K562 (cell line): ENCODE measurements around the gene UCKL1. TPM values are rescaled to one million over a fixed set of nuclear protein-coding genes. Genes with fewer than 3 reads are reported as not detected.

Source experiments
- ATAC-seq: fragments of 200-7000 bp; cut with Tn5 transposase; 3 replicates; pipeline ENCODE4 v1.9.1; 2020; ENCODE audit warnings: moderate library complexity
- BruUV-seq: library from RNA; stranded (reverse); fragments of 400-500 nt; replicated peaks from 2 replicates; lab custom pipeline; 2021; lab: Mats Ljungman, UMichigan
- CTCF ChIA-PET: fragments of 300-600 bp; formaldehyde crosslinking; extraction: SDS; loops from one replicate; lab custom pipeline; 2021; ENCODE audit warnings: low intra/inter-chr PET ratio; lab: Yijun Ruan, JAX
- POLR2A ChIA-PET: fragments of 300-600, 350-650 bp; sonication (Branson Sonifier 250); formaldehyde crosslinking; extraction: SDS; loops from one replicate; lab custom pipeline; 2021; ENCODE audit warnings: antibody characterized with exemption, inconsistent platforms; lab: Yijun Ruan, JAX
- DNase-seq, 4 experiments: peaks; one replicate each; pipeline versions ENCODE4 v3.0.0 to v3.0.0-alpha.2; 2011 to 2018; ENCODE audit warnings: low spot score in 3 of 4, mixed read lengths in 3 of 4; ENCODE audit errors: extremely low read depth in 1 of 4
- FAIRE-seq: peaks from 2 replicates; lab custom pipeline; 2011; peaks lifted over from hg19 to GRCh38; lab: Jason Lieb, UNC
- H2AFZ ChIP-seq: 2 replicates; pipeline ENCODE4 v1.6.0; 2011; ENCODE audit warnings: low read depth, low read length, control low read depth, inconsistent platforms
- H3K27ac ChIP-seq: fragments of 200-600 bp; 3 replicates; pipeline ENCODE4 v1.8.0; 2011; ENCODE audit warnings: low read depth, mild to moderate bottlenecking, control low read depth, inconsistent platforms, low read length, moderate library complexity, mixed read lengths; ENCODE audit errors: extremely low read depth
- H3K27me3 ChIP-seq, 2 experiments: fragments of 300-600 bp in 1 of 2; 2 replicates in 1 of 2; 3 replicates in 1 of 2; pipeline versions ENCODE4 v1.6.0 to v1.8.0; 2011; ENCODE audit warnings: inconsistent platforms in 2 of 2, low read length in 2 of 2, mild to moderate bottlenecking in 1 of 2, mixed read lengths in 1 of 2, moderate library complexity in 1 of 2; ENCODE audit not compliant: control insufficient read depth in 2 of 2, insufficient read depth in 2 of 2
- H3K36me3 ChIP-seq: fragments of 300-600 bp; 3 replicates; pipeline ENCODE4 v1.8.0; 2011; ENCODE audit warnings: mild to moderate bottlenecking, low read length, inconsistent platforms; ENCODE audit not compliant: control insufficient read depth, insufficient read depth
- H3K4me1 ChIP-seq, 2 experiments: fragments of 200-600 bp in 1 of 2; replicated peaks in 1 of 2; 2 replicates in 1 of 2; 3 replicates in 1 of 2; pipeline versions ENCODE4 v1.5.1 to v1.8.0; 2011; ENCODE audit warnings: inconsistent platforms in 2 of 2, low read length in 2 of 2, mild to moderate bottlenecking in 1 of 2, mixed read lengths in 1 of 2, moderate library complexity in 1 of 2; ENCODE audit not compliant: control insufficient read depth in 2 of 2, insufficient read depth in 2 of 2
- H3K4me2 ChIP-seq: 2 replicates; pipeline ENCODE4 v1.6.1; 2011; ENCODE audit warnings: low read length, control low read depth, inconsistent platforms, mixed read lengths; ENCODE audit not compliant: insufficient read depth
- H3K4me3 ChIP-seq: fragments of 200-600 bp; sonication (generic), shearing (Covaris generic); 2 replicates; pipeline ENCODE4 v1.5.1; 2016; ENCODE audit warnings: control low read depth, inconsistent platforms
- H3K79me2 ChIP-seq: fragments of 200-600 bp; 3 replicates; pipeline ENCODE4 v1.8.0; 2011; ENCODE audit warnings: low read length, inconsistent platforms; ENCODE audit not compliant: control insufficient read depth, insufficient read depth
- H3K9ac ChIP-seq, 2 experiments: 2 replicates each; pipeline versions ENCODE4 v1.6.0 to v1.6.1; 2011; ENCODE audit warnings: low read depth in 2 of 2, low read length in 2 of 2, control low read depth in 1 of 2, inconsistent platforms in 1 of 2, mild to moderate bottlenecking in 1 of 2, mixed read lengths in 1 of 2; ENCODE audit not compliant: insufficient read depth in 1 of 2
- H3K9me1 ChIP-seq: one replicate; pipeline ENCODE4 v1.6.0; 2011; ENCODE audit warnings: inconsistent platforms, mild to moderate bottlenecking, low read length, moderate library complexity; ENCODE audit not compliant: control insufficient read depth, insufficient read depth
- H3K9me3 ChIP-seq: replicated peaks from 2 replicates; pipeline ENCODE4 v1.5.1; 2011; ENCODE audit warnings: low read depth, low read length, inconsistent platforms; ENCODE audit not compliant: control insufficient read depth, insufficient read depth
- H4K20me1 ChIP-seq: replicated peaks from 2 replicates; pipeline ENCODE4 v1.6.1; 2011; ENCODE audit warnings: low read length, inconsistent platforms, mixed read lengths; ENCODE audit not compliant: control insufficient read depth, insufficient read depth
- BRD9 ChIP-seq: fragments of 450-650 bp; IDR thresholded peaks from 2 replicates; pipeline ENCODE4 v1.6.1; 2018; ENCODE audit warnings: low read depth; ENCODE audit not compliant: partially characterized antibody
- CCNT2 ChIP-seq: IDR thresholded peaks from 2 replicates; pipeline ENCODE4 v1.6.1; 2011; ENCODE audit warnings: borderline replicate concordance, low read depth, mild to moderate bottlenecking, moderate library complexity, mixed read lengths, low read length; ENCODE audit not compliant: insufficient read length; ENCODE audit errors: extremely low read depth
- ETV5 ChIP-seq: sonication (generic); formaldehyde crosslinking; IDR thresholded peaks from 2 replicates; pipeline ENCODE4 v1.4.0; 2020; ENCODE audit warnings: low read depth, mild to moderate bottlenecking, missing genetic modification reagents
- FUS ChIP-seq: fragments of 200-400 bp; formaldehyde crosslinking; optimal IDR thresholded peaks from 2 replicates; pipeline ENCODE3; 2017; ENCODE audit warnings: low read depth, low read length
- HMGN3 ChIP-seq: IDR thresholded peaks from 2 replicates; pipeline ENCODE4 v1.6.1; 2011; ENCODE audit warnings: borderline replicate concordance, low read depth, mild to moderate bottlenecking, mixed read lengths, low read length; ENCODE audit not compliant: insufficient read length; ENCODE audit errors: extremely low read depth
- IRF2 ChIP-seq: sonication (generic); formaldehyde crosslinking; IDR thresholded peaks from 2 replicates; pipeline ENCODE4 v1.8.1; 2022; ENCODE audit warnings: mild to moderate bottlenecking, missing genetic modification reagents
- MCM7 ChIP-seq, 2 experiments: fragments of 450-650 bp; IDR thresholded peaks; 2 replicates each; pipeline ENCODE4 v1.6.1; 2016 to 2018
- PHF20 ChIP-seq: fragments of 450-650 bp; IDR thresholded peaks from 2 replicates; pipeline ENCODE4 v1.6.1; 2018; ENCODE audit not compliant: partially characterized antibody
- POLR2G ChIP-seq: fragments of 200-400 bp; formaldehyde crosslinking; IDR thresholded peaks from 2 replicates; pipeline ENCODE4 v1.6.1; 2017; ENCODE audit warnings: low read depth, mild to moderate bottlenecking, antibody characterized with exemption, low read length, moderate library complexity
- POLR2H ChIP-seq: IDR thresholded peaks from 2 replicates; pipeline ENCODE4 v1.6.1; 2016; ENCODE audit warnings: missing genetic modification characterization, low read depth, mild to moderate bottlenecking, control low read depth, missing compliant biosample characterization, moderate library complexity
- RAD51 ChIP-seq: fragments of 450-650 bp; IDR thresholded peaks from 2 replicates; pipeline ENCODE4 v1.7.1; 2016; ENCODE audit warnings: low read depth, mild to moderate bottlenecking, borderline replicate concordance
- RBM22 ChIP-seq: fragments of 200-400 bp; formaldehyde crosslinking; IDR thresholded peaks from 2 replicates; pipeline ENCODE4 v1.6.1; 2018; ENCODE audit warnings: low read length, low read depth; ENCODE audit not compliant: poor library complexity, severe bottlenecking
- TRIM28 ChIP-seq: fragments of 450-650 bp; IDR thresholded peaks from 2 replicates; pipeline ENCODE4 v1.6.1; 2017
- U2AF2 ChIP-seq: fragments of 200-400 bp; formaldehyde crosslinking; optimal IDR thresholded peaks from 2 replicates; pipeline ENCODE3; 2017; ENCODE audit warnings: low read depth, mild to moderate bottlenecking, low read length
- XRCC3 ChIP-seq: fragments of 450-650 bp; IDR thresholded peaks from 2 replicates; pipeline ENCODE4 v1.6.1; 2017; ENCODE audit warnings: mild to moderate bottlenecking, moderate library complexity
- ZBTB17 ChIP-seq: fragments of 450-650 bp; formaldehyde crosslinking; IDR thresholded peaks from 2 replicates; pipeline ENCODE4 v1.4.0; 2020; ENCODE audit warnings: mild to moderate bottlenecking
- ZBTB7A ChIP-seq: IDR thresholded peaks from 2 replicates; pipeline ENCODE4 v1.6.1; 2011; ENCODE audit warnings: low read depth, mild to moderate bottlenecking, low read length, moderate library complexity, borderline replicate concordance; ENCODE audit not compliant: control insufficient read depth
- ZEB2 ChIP-seq: fragments of 450-650 bp; IDR thresholded peaks from 2 replicates; pipeline ENCODE4 v1.6.1; 2016
- WGBS: fragments of 100-300 bp; shearing (Covaris generic); methylation state at CpG from one replicate; pipeline ENCODE4 v1.1.6; 2016; ENCODE audit warnings: low coverage, mixed read lengths; ENCODE audit not compliant: insufficient coverage; ENCODE audit errors: missing lambda C conversion rate; 5-methylcytosine and 5-hydroxymethylcytosine counted together
- in situ Hi-C: fragments of 300-500 bp; cut with MboI; formaldehyde crosslinking; loops from 4 replicates; pipeline ENCODE4 v1.15.0; 2018; ENCODE audit warnings: inconsistent platforms, mixed read lengths
- intact Hi-C: fragments of 100-400 bp; cut with micrococcal nuclease; formaldehyde crosslinking; loops from 2 replicates; pipeline ENCODE4 v1.14.2; 2022
- polyA plus RNA-seq, 8 experiments: library from polyadenylated mRNA; depleted of rRNA in 4 of 8; stranded (reverse) in 5 of 8; unstranded in 3 of 8; fragments of >200 nt; fragmentation: Nextera tagmentation in 2 of 8; fragmentation: Illumina TruSeq in 1 of 8; extraction: Ambion mirVana in 2 of 8; extraction: Trizol in 1 of 8; gene quantifications; 2 replicates each; pipeline versions ENCODE4 v1.2.1 to v1.2.3, GENCODE V29; 2011 to 2014; ENCODE audit warnings: inconsistent platforms in 1 of 8, missing spikeins in 1 of 8
- total RNA-seq, 7 experiments: library from RNA; depleted of rRNA in 6 of 7; stranded (reverse); fragments of >200 nt in 6 of 7; fragmentation: Illumina TruSeq in 2 of 7; extraction: Trizol in 2 of 7; gene quantifications; 2 replicates each; pipeline versions ENCODE4 v1.2.1 to v1.2.3, GENCODE V29; 2011 to 2021; ENCODE audit warnings: low replicate concordance in 1 of 7
- TF ChIP-seq, protein P1 (sequence below), 3 experiments: IDR thresholded peaks in 2 of 3; conservative IDR thresholded peaks in 1 of 3; 2 replicates each; pipeline ENCODE4 v1.5.1; 2011 to 2012; ENCODE audit warnings: low read length in 3 of 3, mild to moderate bottlenecking in 3 of 3, control low read depth in 2 of 3, improper control_type of control experiment in 1 of 3, inconsistent platforms in 1 of 3, low read depth in 1 of 3, mixed read lengths in 1 of 3, moderate library complexity in 1 of 3; ENCODE audit not compliant: insufficient read depth in 2 of 3
- TF ChIP-seq, protein P2 (sequence below): sonication (generic); formaldehyde crosslinking; IDR thresholded peaks from 2 replicates; pipeline ENCODE4 v1.8.0; 2022; ENCODE audit warnings: mild to moderate bottlenecking, missing genetic modification reagents

UCKL1 gene
- total and polyA plus RNA-seq, 9 of the 15 experiments (the other 6 are each of a cell fraction or from before 2014, with no cell fraction given), result 3.1 to 52.8 (median 24.2) TPM

DNA sequence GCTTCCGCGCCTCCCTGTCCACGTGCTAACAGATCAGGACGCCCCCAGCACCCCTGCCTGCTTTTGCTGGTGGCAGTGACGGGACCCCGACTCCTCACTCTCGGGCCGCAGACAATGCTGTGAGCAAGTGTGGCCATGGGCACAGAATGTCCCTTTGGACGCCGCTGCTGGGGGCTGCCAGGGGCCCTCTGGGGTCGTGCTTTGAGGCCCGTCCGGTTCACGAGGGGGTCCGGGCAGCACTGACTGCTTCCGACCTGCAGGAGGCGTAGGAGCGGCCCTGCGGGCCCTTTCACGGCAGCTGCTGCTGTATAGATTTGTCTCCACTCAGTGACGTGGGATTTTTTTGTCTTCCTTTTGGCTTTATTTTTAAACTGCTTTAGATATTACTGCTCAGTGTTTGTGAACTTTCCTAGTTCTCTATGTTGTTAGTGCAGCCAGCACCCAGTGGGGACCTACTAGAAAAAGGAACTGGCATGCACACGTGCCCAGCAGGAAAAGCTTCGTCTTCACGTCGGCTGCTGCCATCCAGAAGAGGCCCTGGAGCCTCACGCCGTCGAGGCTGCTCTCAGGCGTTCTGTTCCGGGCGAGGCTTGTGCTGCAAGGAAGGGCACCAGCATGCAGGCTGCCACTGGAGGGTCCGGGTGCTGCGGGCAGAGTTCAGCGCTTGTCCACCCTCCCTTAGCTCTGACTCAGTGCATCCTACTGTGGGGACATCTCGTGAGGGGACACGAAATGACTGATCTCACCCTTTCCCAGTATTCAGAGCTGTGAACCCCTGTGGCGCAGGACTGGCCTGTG lies 21.7 kb downstream of the UCKL1 start:
- CTCF ChIA-PET, result no interaction called here
- in situ Hi-C loops, result no loop called here
- BruUV-seq, result no TSS peak
- intact Hi-C loops, result no loop called here
- peaks cover 5% of the 10 kb centered on the region for H3K79me2 ChIP-seq
- H3K9me3 ChIP-seq, result no peaks in the 10 kb centered on the region; the same call in 1 of the 2 replicates
- H3K9me1 ChIP-seq, result no peaks in the 10 kb centered on the region
- no peak overlapping the region for H2AFZ ChIP-seq
- H3K27me3 ChIP-seq, result no peaks in the 10 kb centered on the region
- POLR2A ChIA-PET, result interaction anchor here (0.6 kb wide), 3 partner anchors 25 to 193 kb away, joined by 3 read pairs; no protein-coding TSS in a partner anchor
- peak; percentile 68; the same call in 2 of the 3 replicates for ATAC-seq
- H3K27ac ChIP-seq, result no peak overlapping the region
- peak in 1 of 4 experiments; percentile 36 for DNase-seq
- H3K4me2 ChIP-seq, result no peak overlapping the region
- 94% methylated on average over 37 of the region's 37 CpGs for WGBS
- no peak overlapping the region for H3K4me3 ChIP-seq
- H3K9ac ChIP-seq, result no peak overlapping the region
- H4K20me1 ChIP-seq, result peaks cover 4% of the 10 kb centered on the region; the same call in 1 of the 2 replicates
- no peak for FAIRE-seq
- peaks cover 82% of the 10 kb centered on the region; the same call in 2 of the 3 replicates for H3K36me3 ChIP-seq
- peaks cover 0 to 39% of the 10 kb centered on the region in 2 experiments; a peak in 2 of 5 replicates for H3K4me1 ChIP-seq
- TF ChIP-seq ZBTB7A, result peak; percentile 30; the same call in 1 of the 2 replicates
- TF ChIP-seq, protein P1, sequence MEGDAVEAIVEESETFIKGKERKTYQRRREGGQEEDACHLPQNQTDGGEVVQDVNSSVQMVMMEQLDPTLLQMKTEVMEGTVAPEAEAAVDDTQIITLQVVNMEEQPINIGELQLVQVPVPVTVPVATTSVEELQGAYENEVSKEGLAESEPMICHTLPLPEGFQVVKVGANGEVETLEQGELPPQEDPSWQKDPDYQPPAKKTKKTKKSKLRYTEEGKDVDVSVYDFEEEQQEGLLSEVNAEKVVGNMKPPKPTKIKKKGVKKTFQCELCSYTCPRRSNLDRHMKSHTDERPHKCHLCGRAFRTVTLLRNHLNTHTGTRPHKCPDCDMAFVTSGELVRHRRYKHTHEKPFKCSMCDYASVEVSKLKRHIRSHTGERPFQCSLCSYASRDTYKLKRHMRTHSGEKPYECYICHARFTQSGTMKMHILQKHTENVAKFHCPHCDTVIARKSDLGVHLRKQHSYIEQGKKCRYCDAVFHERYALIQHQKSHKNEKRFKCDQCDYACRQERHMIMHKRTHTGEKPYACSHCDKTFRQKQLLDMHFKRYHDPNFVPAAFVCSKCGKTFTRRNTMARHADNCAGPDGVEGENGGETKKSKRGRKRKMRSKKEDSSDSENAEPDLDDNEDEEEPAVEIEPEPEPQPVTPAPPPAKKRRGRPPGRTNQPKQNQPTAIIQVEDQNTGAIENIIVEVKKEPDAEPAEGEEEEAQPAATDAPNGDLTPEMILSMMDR (IDR thresholded peaks at IDR 0.05 in 2 of 3, conservative IDR thresholded peaks at IDR 0.05 in 1 of 3; ENCODE audit: insufficient read depth in 2 of 3, low read depth in 1 of 3, low read length in 3 of 3), result peak; percentile 33 to 49 (median 44); a peak in 4 of 6 replicates
- TF ChIP-seq BRD9, result no peak
- no peak for TF ChIP-seq XRCC3
- TF ChIP-seq ETV5 (CRISPR knock-in tag), result no peak
- no peak for TF ChIP-seq POLR2H (tag)
- no peak for TF ChIP-seq FUS
- no peak for TF ChIP-seq RAD51
- no peak for TF ChIP-seq IRF2
- TF ChIP-seq RBM22, result peak; percentile 29
- TF ChIP-seq CCNT2, result no peak
- TF ChIP-seq PHF20, result no peak
- peak; percentile 44; the same call in 1 of the 2 replicates for TF ChIP-seq POLR2G
- TF ChIP-seq, protein P2, sequence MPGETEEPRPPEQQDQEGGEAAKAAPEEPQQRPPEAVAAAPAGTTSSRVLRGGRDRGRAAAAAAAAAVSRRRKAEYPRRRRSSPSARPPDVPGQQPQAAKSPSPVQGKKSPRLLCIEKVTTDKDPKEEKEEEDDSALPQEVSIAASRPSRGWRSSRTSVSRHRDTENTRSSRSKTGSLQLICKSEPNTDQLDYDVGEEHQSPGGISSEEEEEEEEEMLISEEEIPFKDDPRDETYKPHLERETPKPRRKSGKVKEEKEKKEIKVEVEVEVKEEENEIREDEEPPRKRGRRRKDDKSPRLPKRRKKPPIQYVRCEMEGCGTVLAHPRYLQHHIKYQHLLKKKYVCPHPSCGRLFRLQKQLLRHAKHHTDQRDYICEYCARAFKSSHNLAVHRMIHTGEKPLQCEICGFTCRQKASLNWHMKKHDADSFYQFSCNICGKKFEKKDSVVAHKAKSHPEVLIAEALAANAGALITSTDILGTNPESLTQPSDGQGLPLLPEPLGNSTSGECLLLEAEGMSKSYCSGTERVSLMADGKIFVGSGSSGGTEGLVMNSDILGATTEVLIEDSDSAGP (CRISPR knock-in tag), result no peak
- no peak for TF ChIP-seq MCM7 (IDR thresholded peaks at IDR 0.05)
- no peak for TF ChIP-seq TRIM28
- TF ChIP-seq HMGN3, result no peak
- TF ChIP-seq ZEB2, result no peak
- no peak for TF ChIP-seq U2AF2
- TF ChIP-seq ZBTB17 (CRISPR knock-in tag), result no peak
